RWPE1 (cell line): ENCODE data around the gene DNAH10.
"Not testable (repeated sequence)": the region's sequence is repeated elsewhere in the genome, so short reads cannot be mapped to it uniquely, and the experiment has no call there.

ENCODE experiments used
- CTCF ChIA-PET: fragments of 350-600 bp; sonication (Branson Sonifier 250); formaldehyde crosslinking; extraction: SDS; loops from one replicate; lab custom pipeline; 2021; lab: Yijun Ruan, JAX
- POLR2A ChIA-PET: fragments of 400-600 bp; formaldehyde crosslinking; extraction: SDS; loops from one replicate; lab custom pipeline; 2020; ENCODE audit warnings: antibody characterized with exemption; ENCODE audit not compliant: low non-redundant PET; lab: Yijun Ruan, JAX
- DNase-seq: peaks from one replicate; pipeline ENCODE4 v3.0.0; 2012; ENCODE audit warnings: low spot score
- H3K27ac ChIP-seq: fragments of 450-650 bp; 2 replicates; pipeline ENCODE4 v1.5.1; 2017
- CTCF ChIP-seq: fragments of 450-650 bp; conservative IDR thresholded peaks from 2 replicates; pipeline ENCODE4 v1.5.1; 2017; ENCODE audit warnings: low read depth, mild to moderate bottlenecking

DNAH10 gene

GRCh38 chr12:123772074-123772473 is 10.0 kb downstream of the DNAH10 start:
- TF ChIP-seq CTCF = no peak
- no peak overlapping the region for H3K27ac ChIP-seq
- ChIA-PET CTCF (no interaction called here), POLR2A (no interaction called here)
- no peak for DNase-seq

DNA sequence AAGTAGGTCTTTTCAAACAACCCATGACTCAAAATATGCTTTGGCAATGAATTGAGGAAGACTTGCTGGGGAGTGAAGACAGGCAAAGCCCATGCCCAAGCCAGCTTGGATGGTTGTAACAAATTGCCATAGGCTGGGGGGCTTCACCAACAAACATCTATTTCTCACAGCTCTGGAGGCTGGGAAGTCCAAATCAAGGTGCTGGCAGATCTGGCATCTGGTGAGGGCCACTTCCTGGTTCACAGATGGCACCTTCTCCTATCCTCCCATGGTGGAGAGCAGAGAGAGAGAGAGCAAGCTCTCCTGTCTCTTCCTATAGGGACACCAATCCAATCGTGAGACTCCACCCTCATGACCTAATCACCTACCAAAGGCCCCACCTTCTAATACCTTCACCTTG is 11.3 kb downstream of the DNAH10 start:
- POLR2A ChIA-PET = no interaction called here

DNA sequence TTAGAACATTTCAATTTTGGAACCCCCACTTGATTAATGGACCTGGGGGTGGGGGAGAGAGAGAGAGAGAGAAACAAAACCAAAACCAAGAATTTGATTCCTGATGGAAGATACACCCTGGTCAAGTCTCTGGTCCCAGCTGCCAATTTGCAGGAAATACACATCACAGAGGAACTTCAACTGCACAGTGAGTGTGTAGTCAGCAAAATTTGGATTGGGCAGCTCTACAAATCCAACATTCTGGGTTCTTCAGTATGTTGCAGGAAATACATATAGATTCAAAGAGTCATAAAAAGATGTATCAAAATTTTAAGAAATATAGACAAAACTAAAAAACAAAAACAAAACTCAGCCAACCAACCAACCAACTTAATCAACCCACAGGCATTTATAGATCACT is 17.4 kb downstream of the DNAH10 start:
- DNase-seq = no peak
- no peak overlapping the region for H3K27ac ChIP-seq
- POLR2A ChIA-PET = no interaction called here
- no peak for TF ChIP-seq CTCF
- CTCF ChIA-PET = interaction anchor here (1.5 kb wide), 1 partner anchor 205 kb away, joined by 5 read pairs; no protein-coding TSS in a partner anchor

More for the DNA sequence above, 11.3 kb downstream of the DNAH10 start:
- TF ChIP-seq CTCF = no peak
- no peak for DNase-seq
- CTCF ChIA-PET = interaction anchor here (0.7 to 1.0 kb wide), 2 partner anchors 41 to 64 kb away, joined by 3 read pairs; no protein-coding TSS in a partner anchor
- no peak overlapping the region for H3K27ac ChIP-seq

GRCh38 chr12:123782997-123783792 is 21.1 kb downstream of the DNAH10 start:
- no peak for DNase-seq
- TF ChIP-seq CTCF = no peak
- POLR2A ChIA-PET = no interaction called here
- CTCF ChIA-PET = no interaction called here
- H3K27ac ChIP-seq = no peak overlapping the region

GRCh38 chr12:123787466-123787865 is 25.4 kb downstream of the DNAH10 start:
- DNase-seq = no peak
- CTCF ChIA-PET = no interaction called here
- no peak overlapping the region for H3K27ac ChIP-seq
- POLR2A ChIA-PET = no interaction called here
- TF ChIP-seq CTCF = no peak

DNA sequence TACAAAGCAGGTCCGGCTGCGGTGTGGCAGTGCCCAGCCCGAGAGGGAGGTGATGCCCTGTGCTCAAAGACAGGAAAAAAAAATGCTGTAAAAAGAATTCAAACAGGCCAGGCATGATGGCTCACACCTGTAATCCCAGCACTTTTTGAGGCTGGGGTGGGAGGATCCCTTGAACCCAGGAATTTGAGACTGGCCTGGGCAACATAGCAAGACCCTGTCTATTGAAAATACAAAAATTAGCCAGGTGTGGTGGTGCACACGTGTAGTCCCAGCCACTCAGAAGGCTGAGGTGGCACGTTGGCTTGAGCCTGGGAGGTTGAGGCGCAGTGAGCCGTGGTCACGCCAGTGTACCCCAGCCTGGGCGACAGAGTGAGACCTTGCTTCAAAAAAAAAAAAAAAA is 26.4 kb downstream of the DNAH10 start:
- ChIA-PET CTCF (no interaction called here), POLR2A (interaction anchor here (0.7 kb wide), 1 partner anchor 54 kb away, joined by 5 read pairs; no protein-coding TSS in a partner anchor)
- no peak for TF ChIP-seq CTCF
- H3K27ac ChIP-seq = no peak overlapping the region
- DNase-seq = no peak

DNA sequence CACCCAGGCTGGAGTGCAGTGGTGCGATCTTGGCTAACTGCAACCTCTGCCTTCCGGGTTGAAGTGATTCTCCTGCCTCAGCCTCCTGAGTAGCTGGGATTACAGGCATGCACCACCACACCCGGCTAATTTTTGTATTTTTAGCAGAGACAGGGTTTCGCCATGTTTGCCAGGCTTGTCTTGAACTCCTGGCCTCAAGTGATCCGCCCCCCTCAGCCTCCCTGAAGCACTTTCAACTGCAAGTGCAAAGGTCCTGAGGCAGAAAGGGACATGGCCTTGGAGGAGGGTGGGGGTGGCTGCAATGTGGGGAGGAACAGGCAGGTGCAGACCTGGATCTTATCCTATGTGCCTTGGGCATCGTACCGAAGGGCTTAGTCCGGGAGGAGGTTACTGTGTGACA is 27.3 kb downstream of the DNAH10 start:
- CTCF ChIA-PET, DNase-seq, H3K27ac ChIP-seq: not testable (repeated sequence)
- POLR2A ChIA-PET = interaction anchor here (0.7 kb wide), 1 partner anchor 55 kb away, joined by 5 read pairs; no protein-coding TSS in a partner anchor
